ENCODE results near the gene SEMA6A.

The SEMA6A gene

DNA sequence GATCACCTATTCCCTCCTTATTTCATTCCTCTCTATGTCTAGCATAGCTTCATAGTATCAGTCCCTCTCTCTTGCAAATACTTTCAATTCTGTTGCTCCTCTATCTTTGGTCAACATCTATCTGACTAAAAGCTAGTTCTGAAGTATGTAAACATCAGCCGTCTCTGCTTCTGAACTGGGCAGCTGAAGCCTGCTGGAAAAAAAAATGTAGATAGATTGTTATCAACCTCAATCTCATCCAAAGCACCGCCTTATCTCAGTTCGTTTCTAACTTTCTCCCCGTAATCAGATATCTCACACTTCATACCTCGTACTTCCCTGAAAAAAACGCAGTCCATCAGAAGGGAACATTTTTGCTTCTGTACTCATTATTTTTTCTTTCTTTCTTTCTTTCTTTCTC, 4.5 kb upstream of the SEMA6A start:
- Histone ChIP-seq H3K27me3 (ENCODE audit: insufficient read depth, poor library complexity, severe bottlenecking) (peaks cover 5% of the 10 kb centered on the region), H3K4me3 (replicated peaks; ENCODE audit: insufficient read depth, low read length) (no peak overlapping the region), H3K27ac (replicated peaks) (no peak overlapping the region)
- TF ChIP-seq GABPA (IDR thresholded peaks at IDR 0.05; ENCODE audit: low read depth) (no peak), SPI1 (IDR thresholded peaks at IDR 0.05; ENCODE audit: borderline replicate concordance, low read depth) (no peak), POLR2AphosphoS5 (IDR thresholded peaks at IDR 0.05; ENCODE audit: low read depth) (no peak)
- TF ChIP-seq, protein P1, sequence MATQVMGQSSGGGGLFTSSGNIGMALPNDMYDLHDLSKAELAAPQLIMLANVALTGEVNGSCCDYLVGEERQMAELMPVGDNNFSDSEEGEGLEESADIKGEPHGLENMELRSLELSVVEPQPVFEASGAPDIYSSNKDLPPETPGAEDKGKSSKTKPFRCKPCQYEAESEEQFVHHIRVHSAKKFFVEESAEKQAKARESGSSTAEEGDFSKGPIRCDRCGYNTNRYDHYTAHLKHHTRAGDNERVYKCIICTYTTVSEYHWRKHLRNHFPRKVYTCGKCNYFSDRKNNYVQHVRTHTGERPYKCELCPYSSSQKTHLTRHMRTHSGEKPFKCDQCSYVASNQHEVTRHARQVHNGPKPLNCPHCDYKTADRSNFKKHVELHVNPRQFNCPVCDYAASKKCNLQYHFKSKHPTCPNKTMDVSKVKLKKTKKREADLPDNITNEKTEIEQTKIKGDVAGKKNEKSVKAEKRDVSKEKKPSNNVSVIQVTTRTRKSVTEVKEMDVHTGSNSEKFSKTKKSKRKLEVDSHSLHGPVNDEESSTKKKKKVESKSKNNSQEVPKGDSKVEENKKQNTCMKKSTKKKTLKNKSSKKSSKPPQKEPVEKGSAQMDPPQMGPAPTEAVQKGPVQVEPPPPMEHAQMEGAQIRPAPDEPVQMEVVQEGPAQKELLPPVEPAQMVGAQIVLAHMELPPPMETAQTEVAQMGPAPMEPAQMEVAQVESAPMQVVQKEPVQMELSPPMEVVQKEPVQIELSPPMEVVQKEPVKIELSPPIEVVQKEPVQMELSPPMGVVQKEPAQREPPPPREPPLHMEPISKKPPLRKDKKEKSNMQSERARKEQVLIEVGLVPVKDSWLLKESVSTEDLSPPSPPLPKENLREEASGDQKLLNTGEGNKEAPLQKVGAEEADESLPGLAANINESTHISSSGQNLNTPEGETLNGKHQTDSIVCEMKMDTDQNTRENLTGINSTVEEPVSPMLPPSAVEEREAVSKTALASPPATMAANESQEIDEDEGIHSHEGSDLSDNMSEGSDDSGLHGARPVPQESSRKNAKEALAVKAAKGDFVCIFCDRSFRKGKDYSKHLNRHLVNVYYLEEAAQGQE (IDR thresholded peaks at IDR 0.05; ENCODE audit: insufficient replicate concordance, low read depth), result no peak
- TF ChIP-seq, protein P2, sequence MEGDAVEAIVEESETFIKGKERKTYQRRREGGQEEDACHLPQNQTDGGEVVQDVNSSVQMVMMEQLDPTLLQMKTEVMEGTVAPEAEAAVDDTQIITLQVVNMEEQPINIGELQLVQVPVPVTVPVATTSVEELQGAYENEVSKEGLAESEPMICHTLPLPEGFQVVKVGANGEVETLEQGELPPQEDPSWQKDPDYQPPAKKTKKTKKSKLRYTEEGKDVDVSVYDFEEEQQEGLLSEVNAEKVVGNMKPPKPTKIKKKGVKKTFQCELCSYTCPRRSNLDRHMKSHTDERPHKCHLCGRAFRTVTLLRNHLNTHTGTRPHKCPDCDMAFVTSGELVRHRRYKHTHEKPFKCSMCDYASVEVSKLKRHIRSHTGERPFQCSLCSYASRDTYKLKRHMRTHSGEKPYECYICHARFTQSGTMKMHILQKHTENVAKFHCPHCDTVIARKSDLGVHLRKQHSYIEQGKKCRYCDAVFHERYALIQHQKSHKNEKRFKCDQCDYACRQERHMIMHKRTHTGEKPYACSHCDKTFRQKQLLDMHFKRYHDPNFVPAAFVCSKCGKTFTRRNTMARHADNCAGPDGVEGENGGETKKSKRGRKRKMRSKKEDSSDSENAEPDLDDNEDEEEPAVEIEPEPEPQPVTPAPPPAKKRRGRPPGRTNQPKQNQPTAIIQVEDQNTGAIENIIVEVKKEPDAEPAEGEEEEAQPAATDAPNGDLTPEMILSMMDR (IDR thresholded peaks at IDR 0.05; ENCODE audit: insufficient read depth, low read length), result no peak
- no peak for DNase-seq (ENCODE audit: low read depth in 1 of 2, low spot score in 1 of 2)

DNA sequence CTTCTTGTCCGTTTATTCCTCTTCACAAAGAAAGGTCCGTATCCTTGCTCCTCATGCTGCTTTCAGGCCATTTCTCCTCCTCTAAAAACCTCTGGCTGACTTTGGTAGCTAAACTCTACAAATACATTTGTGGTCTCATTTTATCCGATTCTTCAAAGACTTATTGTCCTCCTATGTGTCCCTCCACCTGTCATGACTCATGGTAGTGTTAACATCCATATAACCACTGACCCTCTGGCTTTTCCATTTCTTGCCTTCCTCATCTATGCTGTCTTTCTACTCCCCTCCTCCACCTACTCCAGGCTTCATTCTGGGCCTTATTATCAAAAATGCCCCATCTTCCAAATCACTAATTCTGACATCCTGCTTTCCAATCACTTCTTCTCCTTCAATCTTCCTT, 4.1 kb upstream of the SEMA6A start:
- Histone ChIP-seq H3K27ac (replicated peaks) (no peak overlapping the region), H3K27me3 (ENCODE audit: insufficient read depth, poor library complexity, severe bottlenecking) (peaks cover 8% of the 10 kb centered on the region), H3K4me3 (replicated peaks; ENCODE audit: insufficient read depth, low read length) (no peak overlapping the region)
- no peak for DNase-seq (ENCODE audit: low read depth in 1 of 2, low spot score in 1 of 2)
- TF ChIP-seq, protein P2 (IDR thresholded peaks at IDR 0.05; ENCODE audit: insufficient read depth, low read length), result no peak
- TF ChIP-seq SPI1 (IDR thresholded peaks at IDR 0.05; ENCODE audit: borderline replicate concordance, low read depth), result no peak
- TF ChIP-seq GABPA (IDR thresholded peaks at IDR 0.05; ENCODE audit: low read depth), result no peak
- TF ChIP-seq, protein P1 (IDR thresholded peaks at IDR 0.05; ENCODE audit: insufficient replicate concordance, low read depth), result no peak

DNA sequence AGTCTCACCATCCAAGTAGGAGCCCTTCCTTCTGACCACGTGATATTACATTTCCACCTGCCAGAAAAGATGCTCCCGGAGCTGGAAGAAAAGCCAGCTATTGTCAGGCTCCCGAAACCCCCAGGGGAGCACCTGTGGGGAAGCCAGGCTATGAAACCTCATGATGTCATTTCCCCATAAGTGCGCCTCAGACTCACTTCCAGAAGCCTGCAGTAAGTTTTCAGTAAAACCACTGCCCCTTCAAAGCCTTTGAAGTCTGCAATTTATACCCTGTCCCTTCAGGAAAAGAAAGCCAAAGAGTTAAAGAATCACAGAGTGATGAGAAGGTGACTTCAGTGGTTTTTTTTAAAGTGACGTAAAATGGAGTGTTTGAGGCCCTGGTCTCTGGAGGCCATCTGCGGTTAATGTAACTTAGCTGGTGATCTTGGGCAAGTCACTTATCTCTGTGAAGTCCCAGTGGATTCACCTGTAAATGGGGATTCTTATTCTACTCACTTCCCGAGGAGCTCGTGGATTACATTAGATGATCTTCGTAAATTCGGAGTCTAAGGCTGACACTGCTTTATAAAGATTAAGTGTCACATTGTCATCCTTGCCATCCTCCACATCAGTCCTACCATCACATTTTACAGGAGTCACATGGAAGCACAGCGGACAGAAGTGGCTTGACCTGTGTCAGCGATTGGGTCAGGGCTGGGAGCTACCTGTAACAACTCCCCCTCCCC, 2.6 kb upstream of the SEMA6A start:
- peaks cover 13% of the 10 kb centered on the region for H3K27me3 ChIP-seq (ENCODE audit: insufficient read depth, poor library complexity, severe bottlenecking)

More for the DNA sequence above, 2.6 kb upstream of the SEMA6A start:
- no peak for DNase-seq (ENCODE audit: low read depth in 1 of 2, low spot score in 1 of 2)
- TF ChIP-seq, protein P2 (IDR thresholded peaks at IDR 0.05; ENCODE audit: insufficient read depth, low read length), result no peak
- TF ChIP-seq SPI1 (IDR thresholded peaks at IDR 0.05; ENCODE audit: borderline replicate concordance, low read depth) (no peak), POLR2AphosphoS5 (IDR thresholded peaks at IDR 0.05; ENCODE audit: low read depth) (no peak), GABPA (IDR thresholded peaks at IDR 0.05; ENCODE audit: low read depth) (no peak)
- TF ChIP-seq, protein P1 (IDR thresholded peaks at IDR 0.05; ENCODE audit: insufficient replicate concordance, low read depth), result no peak
- H3K4me3 ChIP-seq (replicated peaks; ENCODE audit: insufficient read depth, low read length), result no peak overlapping the region
- H3K27ac ChIP-seq (replicated peaks), result no peak overlapping the region
